H9 (cell line): Measurements from ENCODE around the gene PTCD2. TPM values are rescaled to one million over a fixed set of nuclear protein-coding genes. Genes with fewer than 3 reads are reported as not detected.

Experiments
- DNase-seq: peaks from one replicate; pipeline ENCODE4 v3.0.0-alpha.2; 2017
- H2AFZ ChIP-seq: one replicate; pipeline ENCODE4 v1.6.1; 2013; ENCODE audit warnings: mild to moderate bottlenecking, low read length, control low read depth, moderate library complexity
- H2AK5ac ChIP-seq: 2 replicates; pipeline ENCODE4 v1.6.1; 2013; ENCODE audit warnings: low read length, control low read depth, mixed read lengths; ENCODE audit not compliant: insufficient read length
- H2BK120ac ChIP-seq: one replicate; pipeline ENCODE4 v1.6.1; 2013; ENCODE audit warnings: low read depth, mild to moderate bottlenecking, low read length, control low read depth, inconsistent platforms; ENCODE audit not compliant: poor library complexity, severe bottlenecking
- H2BK12ac ChIP-seq: 2 replicates; pipeline ENCODE4 v1.6.1; 2013; ENCODE audit warnings: low read length, control low read depth, mixed read lengths, low read depth; ENCODE audit not compliant: insufficient read length
- H2BK15ac ChIP-seq: 2 replicates; pipeline ENCODE4 v1.6.1; 2013; ENCODE audit warnings: low read depth, low read length, control low read depth
- H2BK20ac ChIP-seq: one replicate; pipeline ENCODE4 v1.6.1; 2013; ENCODE audit warnings: low read depth, mild to moderate bottlenecking, low read length, control low read depth, inconsistent platforms; ENCODE audit not compliant: poor library complexity, severe bottlenecking
- H2BK5ac ChIP-seq: 2 replicates; pipeline ENCODE4 v1.6.1; 2013; ENCODE audit warnings: low read length, control low read depth, mixed read lengths; ENCODE audit not compliant: insufficient read length
- H3K14ac ChIP-seq: 2 replicates; pipeline ENCODE4 v1.6.1; 2013; ENCODE audit warnings: low read length, control low read depth; ENCODE audit not compliant: insufficient read depth
- H3K18ac ChIP-seq: 2 replicates; pipeline ENCODE4 v1.6.1; 2013; ENCODE audit warnings: low read depth, mild to moderate bottlenecking, mixed read lengths, low read length, control low read depth; ENCODE audit not compliant: insufficient read length
- H3K23ac ChIP-seq: 2 replicates; pipeline ENCODE4 v1.6.1; 2013; ENCODE audit warnings: low read length, control low read depth, mixed read lengths, low read depth; ENCODE audit not compliant: insufficient read length
- H3K23me2 ChIP-seq: 2 replicates; pipeline ENCODE4 v1.6.1; 2013; ENCODE audit warnings: low read depth, mild to moderate bottlenecking, mixed read lengths, low read length, control low read depth; ENCODE audit not compliant: insufficient read length, poor library complexity, severe bottlenecking
- H3K27ac ChIP-seq: 2 replicates; pipeline ENCODE4 v1.5.1; 2013; ENCODE audit warnings: low read length, control low read depth, mixed read lengths, low read depth; ENCODE audit not compliant: insufficient read length
- H3K27me3 ChIP-seq: 2 replicates; pipeline ENCODE4 v1.6.1; 2013; ENCODE audit warnings: low read length, control low read depth, inconsistent platforms; ENCODE audit not compliant: insufficient read depth
- H3K4ac ChIP-seq: 2 replicates; pipeline ENCODE4 v1.6.1; 2013; ENCODE audit warnings: low read depth, mild to moderate bottlenecking, control low read depth, inconsistent platforms, low read length, moderate library complexity
- H3K4me1 ChIP-seq: 2 replicates; pipeline ENCODE4 v1.6.1; 2013; ENCODE audit warnings: low read length, control low read depth, inconsistent platforms; ENCODE audit not compliant: insufficient read depth
- H3K4me2 ChIP-seq: 2 replicates; pipeline ENCODE4 v1.6.1; 2013; ENCODE audit warnings: low read length, control low read depth, mixed read lengths; ENCODE audit not compliant: insufficient read length, insufficient read depth
- H3K56ac ChIP-seq: 2 replicates; pipeline ENCODE4 v1.6.1; 2013; ENCODE audit warnings: low read depth, mild to moderate bottlenecking, mixed read lengths, low read length, control low read depth; ENCODE audit not compliant: insufficient read length
- H3K79me1 ChIP-seq: 2 replicates; pipeline ENCODE4 v1.6.1; 2013; ENCODE audit warnings: low read depth, mild to moderate bottlenecking, moderate library complexity, low read length, control low read depth, inconsistent platforms; ENCODE audit not compliant: insufficient read depth, poor library complexity, severe bottlenecking
- H3K79me2 ChIP-seq: 2 replicates; pipeline ENCODE4 v1.6.1; 2013; ENCODE audit warnings: low read length, control low read depth, inconsistent platforms; ENCODE audit not compliant: insufficient read depth
- H3K9ac ChIP-seq: 2 replicates; pipeline ENCODE4 v1.6.1; 2013; ENCODE audit warnings: low read length, control low read depth, mixed read lengths; ENCODE audit not compliant: insufficient read length; ENCODE audit errors: extremely low read depth
- H3K9me3 ChIP-seq: one replicate; pipeline ENCODE4 v1.6.1; 2013; ENCODE audit warnings: low read depth, low read length, inconsistent platforms; ENCODE audit not compliant: control insufficient read depth
- H3T11ph ChIP-seq: one replicate; pipeline ENCODE4 v1.6.1; 2013; ENCODE audit warnings: mild to moderate bottlenecking, low read length, control low read depth, inconsistent platforms
- H4K20me1 ChIP-seq: one replicate; pipeline ENCODE4 v1.6.1; 2013; ENCODE audit not compliant: control insufficient read depth, insufficient read length, insufficient read depth
- H4K5ac ChIP-seq: 2 replicates; pipeline ENCODE4 v1.6.1; 2013; ENCODE audit warnings: low read depth, mild to moderate bottlenecking, mixed read lengths, low read length, control low read depth; ENCODE audit not compliant: insufficient read length
- H4K8ac ChIP-seq: replicated peaks from 2 replicates; pipeline ENCODE4 v1.6.1; 2013; ENCODE audit warnings: low read length, control low read depth, mixed read lengths, low read depth; ENCODE audit not compliant: insufficient read length
- H4K91ac ChIP-seq: 2 replicates; pipeline ENCODE4 v1.6.1; 2013; ENCODE audit warnings: low read depth, mild to moderate bottlenecking, moderate library complexity, mixed read lengths, low read length, control low read depth; ENCODE audit not compliant: insufficient read length
- H3K27ac Mint-ChIP-seq, 3 experiments: 2 replicates in 2 of 3; 3 replicates in 1 of 3; pipeline ENCODE4 v1.8.0; 2020 to 2021; ENCODE audit warnings: mixed read lengths in 3 of 3, mild to moderate bottlenecking in 1 of 3, moderate library complexity in 1 of 3
- H3K27me3 Mint-ChIP-seq: 2 replicates; pipeline ENCODE4 v1.8.0; 2021; ENCODE audit warnings: low read depth, mild to moderate bottlenecking, moderate library complexity, mixed read lengths
- H3K36me3 Mint-ChIP-seq, 3 experiments: 2 replicates in 2 of 3; 3 replicates in 1 of 3; pipeline ENCODE4 v1.8.0; 2020 to 2021; ENCODE audit warnings: low read depth in 3 of 3, mixed read lengths in 3 of 3; ENCODE audit not compliant: insufficient read depth in 1 of 3
- H3K4me1 Mint-ChIP-seq, 2 experiments: 2 replicates each; pipeline ENCODE4 v1.8.0; 2020; ENCODE audit warnings: mixed read lengths in 2 of 2
- H3K4me3 Mint-ChIP-seq, 2 experiments: 2 replicates in 1 of 2; 3 replicates in 1 of 2; pipeline ENCODE4 v1.8.0; 2020 to 2021; ENCODE audit warnings: mild to moderate bottlenecking in 2 of 2, mixed read lengths in 2 of 2, moderate library complexity in 1 of 2
- H3K9me3 Mint-ChIP-seq, 2 experiments: 2 replicates in 1 of 2; 3 replicates in 1 of 2; pipeline ENCODE4 v1.8.0; 2020; ENCODE audit warnings: mild to moderate bottlenecking in 2 of 2, mixed read lengths in 2 of 2, moderate library complexity in 1 of 2
- WGBS: extraction: QIAGEN DNeasy Blood & Tissue Kit; methylation state at CpG from one replicate; pipeline ENCODE4 v1.1.7; 2013; ENCODE audit warnings: missing lambda C conversion rate, low lambda C conversion rate, mixed read lengths; ENCODE audit not compliant: insufficient read length; ENCODE audit errors: extremely low coverage; 5-methylcytosine and 5-hydroxymethylcytosine counted together
- total RNA-seq: library from RNA; stranded (reverse); gene quantifications from 2 replicates; pipeline ENCODE4 v1.2.1, GENCODE V29; 2021
- TF ChIP-seq, protein P1 (sequence below): fragments of 200-600 bp; sonication (generic); conservative IDR thresholded peaks from 3 replicates; pipeline ENCODE4 v1.8.0; 2021; ENCODE audit warnings: antibody characterized with exemption, mild to moderate bottlenecking

The PTCD2 gene
- total RNA-seq, 1 experiment from 2014 or later = 12.7 TPM

DNA sequence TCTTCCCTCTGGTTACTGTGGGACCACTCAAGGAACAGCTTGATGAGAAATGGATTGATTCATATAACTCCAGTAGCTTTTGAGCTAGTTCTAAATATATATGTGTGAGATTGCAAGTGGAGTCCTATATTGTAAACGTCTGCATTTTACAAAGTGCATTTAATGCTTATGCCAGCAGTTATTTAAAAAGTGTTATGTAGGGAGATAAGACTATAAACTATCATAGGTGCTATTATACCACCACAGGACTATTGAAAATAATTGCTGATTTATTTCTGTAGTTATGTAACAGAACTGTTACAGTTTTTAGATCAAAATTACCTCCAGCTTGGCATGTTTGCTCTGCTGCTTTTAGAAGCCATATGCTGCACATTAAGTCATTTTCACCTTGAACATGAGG lies 36.2 kb downstream of the PTCD2 start:
- Histone ChIP-seq H2BK120ac (no peak overlapping the region), H3K4me2 (no peak overlapping the region), H3K14ac (no peak overlapping the region), H3K9me3 (no peaks in the 10 kb centered on the region), H2BK5ac (no peak overlapping the region), H3K4me1 (no peaks in the 10 kb centered on the region), H2BK12ac (no peak overlapping the region), H3K23me2 (no peaks in the 10 kb centered on the region), H3K27ac (no peak overlapping the region), H3K9ac (no peak overlapping the region), H2BK20ac (no peak overlapping the region), H3K56ac (no peak overlapping the region), H3K79me2 (no peaks in the 10 kb centered on the region), H4K91ac (no peak overlapping the region), H3K79me1 (no peaks in the 10 kb centered on the region), H3K23ac (no peak overlapping the region), H2BK15ac (no peak overlapping the region), H3T11ph (no peak overlapping the region), H4K8ac (no peak overlapping the region), H4K5ac (no peak overlapping the region), H2AK5ac (no peak overlapping the region), H3K4ac (no peak overlapping the region), H2AFZ (no peak overlapping the region), H3K27me3 (no peaks in the 10 kb centered on the region), H4K20me1 (no peaks in the 10 kb centered on the region), H3K18ac (no peak overlapping the region)
- TF ChIP-seq, protein P1, sequence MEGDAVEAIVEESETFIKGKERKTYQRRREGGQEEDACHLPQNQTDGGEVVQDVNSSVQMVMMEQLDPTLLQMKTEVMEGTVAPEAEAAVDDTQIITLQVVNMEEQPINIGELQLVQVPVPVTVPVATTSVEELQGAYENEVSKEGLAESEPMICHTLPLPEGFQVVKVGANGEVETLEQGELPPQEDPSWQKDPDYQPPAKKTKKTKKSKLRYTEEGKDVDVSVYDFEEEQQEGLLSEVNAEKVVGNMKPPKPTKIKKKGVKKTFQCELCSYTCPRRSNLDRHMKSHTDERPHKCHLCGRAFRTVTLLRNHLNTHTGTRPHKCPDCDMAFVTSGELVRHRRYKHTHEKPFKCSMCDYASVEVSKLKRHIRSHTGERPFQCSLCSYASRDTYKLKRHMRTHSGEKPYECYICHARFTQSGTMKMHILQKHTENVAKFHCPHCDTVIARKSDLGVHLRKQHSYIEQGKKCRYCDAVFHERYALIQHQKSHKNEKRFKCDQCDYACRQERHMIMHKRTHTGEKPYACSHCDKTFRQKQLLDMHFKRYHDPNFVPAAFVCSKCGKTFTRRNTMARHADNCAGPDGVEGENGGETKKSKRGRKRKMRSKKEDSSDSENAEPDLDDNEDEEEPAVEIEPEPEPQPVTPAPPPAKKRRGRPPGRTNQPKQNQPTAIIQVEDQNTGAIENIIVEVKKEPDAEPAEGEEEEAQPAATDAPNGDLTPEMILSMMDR = no peak
- H3K4me1 Mint-ChIP-seq = no peaks in the 10 kb centered on the region
- no peaks in the 10 kb centered on the region for H3K27me3 Mint-ChIP-seq
- H3K9me3 Mint-ChIP-seq = no peaks in the 10 kb centered on the region
- H3K36me3 Mint-ChIP-seq = peaks cover 10 to 22% (median 16%) of the 10 kb centered on the region in 3 experiments; a peak in 6 of 7 replicates
- no peak for DNase-seq
- no peak overlapping the region for H3K4me3 Mint-ChIP-seq
- WGBS = no CpG with 5 or more reads among the region's 1 CpG
- H3K27ac Mint-ChIP-seq = no peak overlapping the region
